Inflammatory macrophage treated with lipopolysaccharide for 1 hour (primary cell): ENCODE data around the gene ZNF28.
"Not testable (repeated sequence)": the region's sequence is repeated elsewhere in the genome, so short reads cannot be mapped to it uniquely, and the experiment has no call there.

Experiments
- DNase-seq, 2 donors: peaks; one replicate each; pipeline ENCODE4 v3.0.0-alpha.2; 2020 to 2022

ZNF28 gene

DNA sequence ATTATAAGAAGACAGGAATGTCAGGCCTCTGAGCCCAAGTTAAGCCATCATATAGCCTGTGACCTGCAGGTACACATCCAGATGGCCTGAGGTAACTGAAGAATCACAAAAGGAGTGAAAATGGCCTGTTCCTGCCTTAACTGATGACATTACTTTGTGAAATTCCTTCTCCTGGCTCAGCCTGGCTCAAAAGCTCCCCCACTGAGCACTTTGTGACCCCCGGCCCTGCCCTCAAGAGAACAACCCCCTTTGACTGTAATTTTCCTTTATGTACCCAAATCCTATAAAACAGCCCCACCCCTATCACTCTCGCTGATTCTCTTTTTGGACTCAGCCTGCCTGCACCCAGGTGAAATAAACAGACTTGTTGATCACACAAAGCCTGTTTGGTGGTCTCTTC lies 65.0 kb downstream of the ZNF28 start:
- DNase-seq, result not testable (repeated sequence)

DNA sequence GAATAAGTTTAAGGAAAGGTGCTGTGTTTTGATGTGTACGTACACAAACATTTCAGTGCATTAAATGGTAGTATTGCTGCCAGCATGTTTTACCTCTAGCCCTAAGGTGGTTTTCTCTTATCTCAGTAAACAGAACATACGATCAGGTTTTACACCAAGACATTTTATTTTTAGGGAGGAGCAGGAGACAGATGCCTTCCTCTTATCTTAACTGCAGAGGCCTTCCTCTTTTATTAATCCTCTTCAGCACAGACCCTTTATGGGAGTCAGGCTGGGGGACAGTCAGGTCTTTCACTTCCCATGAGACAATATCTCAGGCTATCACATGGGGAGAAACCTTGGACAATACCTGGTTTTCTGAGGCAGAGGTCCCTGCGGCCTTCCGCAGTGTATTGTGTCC lies 71.7 kb downstream of the ZNF28 start:
- no peak for DNase-seq

DNA sequence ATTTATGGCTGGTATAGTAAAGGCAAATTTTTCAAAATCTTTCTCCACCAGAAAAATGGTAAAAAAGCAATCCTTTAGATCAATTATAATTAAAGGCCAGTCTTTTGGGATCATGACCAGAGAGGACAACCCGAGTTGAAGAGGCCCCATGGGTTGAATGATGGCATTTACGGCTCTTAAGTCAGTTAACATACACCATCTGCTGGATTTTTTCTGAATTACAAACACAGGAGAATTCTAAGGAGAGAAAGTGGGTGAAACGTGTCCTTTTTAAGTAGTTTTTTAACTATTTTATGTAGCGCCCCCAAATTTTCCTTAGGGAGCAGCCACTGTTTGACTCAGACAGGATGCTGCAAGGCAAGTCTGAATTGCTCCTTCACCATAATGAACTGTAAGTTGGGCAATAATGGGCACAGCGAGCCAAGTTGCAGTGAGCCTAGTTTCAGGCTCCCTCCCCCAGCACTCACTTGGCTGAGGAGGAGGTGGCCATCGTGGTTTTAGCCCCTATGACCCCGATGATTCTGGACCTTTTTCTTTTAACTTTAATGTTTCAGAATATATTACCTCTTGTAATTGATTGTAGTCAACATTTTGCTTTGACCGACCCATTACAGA lies 73.0 kb downstream of the ZNF28 start:
- peak; percentile 16 to 70 for DNase-seq
